CD14-positive monocyte (primary cell): ENCODE measurements around the gene SYAP1. TPM values are rescaled to one million over a fixed set of nuclear protein-coding genes. Genes with fewer than 3 reads are reported as not detected.

Experiments
- DNase-seq, 3 donors: peaks; one replicate each; pipeline ENCODE4 v3.0.0-alpha.2; 2011 to 2022
- H2AFZ ChIP-seq: 2 replicates; pipeline ENCODE4 v1.6.0; 2012; ENCODE audit warnings: mild to moderate bottlenecking, low read depth, low read length, inconsistent platforms; ENCODE audit not compliant: insufficient read depth, poor library complexity, severe bottlenecking
- H3K27ac ChIP-seq, 2 donors: 1 replicate in 1 of 2; 2 replicates in 1 of 2; pipeline ENCODE4 v1.5.1; 2012 to 2013; ENCODE audit warnings: low read length in 2 of 2, control low read depth in 1 of 2, inconsistent platforms in 1 of 2, low read depth in 1 of 2, mild to moderate bottlenecking in 1 of 2
- H3K27me3 ChIP-seq, 2 donors: one replicate each; pipeline versions ENCODE4 v1.6.0 to v1.6.1; 2011 to 2013; ENCODE audit warnings: low read length in 2 of 2; ENCODE audit not compliant: control insufficient read depth in 2 of 2, insufficient read depth in 2 of 2
- H3K36me3 ChIP-seq, 2 donors: replicated peaks in 1 of 2; 1 replicate in 1 of 2; 2 replicates in 1 of 2; pipeline versions ENCODE4 v1.5.1 to v1.6.1; 2012 to 2013; ENCODE audit warnings: low read length in 2 of 2, control low read depth in 1 of 2, inconsistent platforms in 1 of 2, mild to moderate bottlenecking in 1 of 2; ENCODE audit not compliant: insufficient read depth in 2 of 2, control insufficient read depth in 1 of 2
- H3K4me1 ChIP-seq, 2 donors: 1 replicate in 1 of 2; 2 replicates in 1 of 2; pipeline versions ENCODE4 v1.5.1 to v1.6.1; 2012 to 2013; ENCODE audit warnings: low read length in 2 of 2, control low read depth in 1 of 2, inconsistent platforms in 1 of 2, mild to moderate bottlenecking in 1 of 2, moderate library complexity in 1 of 2; ENCODE audit not compliant: insufficient read depth in 2 of 2, control insufficient read depth in 1 of 2
- H3K4me2 ChIP-seq: replicated peaks from 2 replicates; pipeline ENCODE3; 2012; ENCODE audit warnings: low read length, moderate library complexity, mild to moderate bottlenecking; ENCODE audit not compliant: poor library complexity, severe bottlenecking; ENCODE audit errors: extremely low read depth
- H3K4me3 ChIP-seq, 3 experiments: fragments of 200-600 bp in 1 of 3; sonication (generic) in 1 of 3; replicated peaks in 1 of 3; 1 replicate in 2 of 3; 2 replicates in 1 of 3; pipeline ENCODE4 v1.5.1; 2011 to 2013; ENCODE audit warnings: low read length in 3 of 3, mild to moderate bottlenecking in 3 of 3, control low read depth in 2 of 3, low read depth in 2 of 3, inconsistent platforms in 1 of 3, moderate library complexity in 1 of 3
- H3K79me2 ChIP-seq: 2 replicates; pipeline ENCODE4 v1.6.0; 2012; ENCODE audit warnings: mild to moderate bottlenecking, control low read depth, inconsistent platforms, low read length, moderate library complexity; ENCODE audit not compliant: insufficient read depth
- H3K9ac ChIP-seq: 2 replicates; pipeline ENCODE4 v1.6.0; 2017; ENCODE audit warnings: low read length, mild to moderate bottlenecking; ENCODE audit not compliant: insufficient read depth, poor library complexity, severe bottlenecking
- H3K9me3 ChIP-seq, 2 donors: replicated peaks in 1 of 2; 1 replicate in 1 of 2; 2 replicates in 1 of 2; pipeline versions ENCODE4 v1.5.1 to v1.6.1; 2012 to 2013; ENCODE audit warnings: low read length in 2 of 2, control low read depth in 1 of 2; ENCODE audit not compliant: control insufficient read depth in 1 of 2, insufficient read depth in 1 of 2
- H4K20me1 ChIP-seq: 2 replicates; pipeline ENCODE4 v1.6.0; 2012; ENCODE audit warnings: mild to moderate bottlenecking, low read length, control low read depth, moderate library complexity; ENCODE audit not compliant: insufficient read depth
- H3K27ac Mint-ChIP-seq, 7 donors: one replicate each; pipeline ENCODE4 v1.8.0; 2020; ENCODE audit warnings: mild to moderate bottlenecking in 7 of 7, mixed read lengths in 7 of 7, moderate library complexity in 6 of 7, inconsistent platforms in 2 of 7
- H3K27me3 Mint-ChIP-seq, 3 donors: one replicate each; pipeline ENCODE4 v1.8.0; 2021 to 2022; ENCODE audit warnings: low read depth in 3 of 3, mild to moderate bottlenecking in 3 of 3, mixed read lengths in 3 of 3, moderate library complexity in 3 of 3, inconsistent platforms in 1 of 3
- H3K36me3 Mint-ChIP-seq, 2 donors: one replicate each; pipeline ENCODE4 v1.8.0; 2020; ENCODE audit warnings: mixed read lengths in 2 of 2, inconsistent platforms in 1 of 2, mild to moderate bottlenecking in 1 of 2
- H3K4me1 Mint-ChIP-seq: one replicate; pipeline ENCODE4 v1.8.0; 2020; ENCODE audit warnings: mild to moderate bottlenecking, mixed read lengths
- H3K4me3 Mint-ChIP-seq, 2 donors: one replicate each; pipeline ENCODE4 v1.8.0; 2020; ENCODE audit warnings: mild to moderate bottlenecking in 2 of 2, mixed read lengths in 2 of 2, moderate library complexity in 1 of 2
- H3K9me3 Mint-ChIP-seq, 7 donors: one replicate each; pipeline ENCODE4 v1.8.0; 2020 to 2022; ENCODE audit warnings: mixed read lengths in 7 of 7, mild to moderate bottlenecking in 6 of 7, moderate library complexity in 6 of 7, inconsistent platforms in 2 of 7
- WGBS: methylation state at CpG from one replicate; pipeline ENCODE4 v1.1.5; 2013; ENCODE audit warnings: missing lambda C conversion rate; ENCODE audit not compliant: insufficient coverage; 5-methylcytosine and 5-hydroxymethylcytosine counted together
- intact Hi-C, 2 donors: fragments of 100-400 bp; cut with micrococcal nuclease; formaldehyde crosslinking; loops; one replicate each; pipeline versions ENCODE4 v1.15.0 to v1.15.1; 2023
- polyA plus RNA-seq, 3 donors: library from polyadenylated mRNA; depleted of rRNA in 1 of 3; unstranded in 2 of 3; stranded (reverse) in 1 of 3; fragments of 300-500 nt in 2 of 3; fragments of >200 nt in 1 of 3; fragmentation: Illumina TruSeq in 2 of 3; gene quantifications; 1 replicate in 2 of 3; 2 replicates in 1 of 3; pipeline ENCODE4 v1.2.3, GENCODE V29; 2012 to 2021
- TF ChIP-seq, protein P1 (sequence below): fragments of 200-600 bp; IDR thresholded peaks from one replicate; pipeline ENCODE4 v1.8.0; 2022; ENCODE audit warnings: antibody characterized with exemption, mild to moderate bottlenecking

Gene SYAP1
- polyA plus RNA-seq, 3 donors, result 4.2 to 9.0 (median 7.1) TPM

DNA sequence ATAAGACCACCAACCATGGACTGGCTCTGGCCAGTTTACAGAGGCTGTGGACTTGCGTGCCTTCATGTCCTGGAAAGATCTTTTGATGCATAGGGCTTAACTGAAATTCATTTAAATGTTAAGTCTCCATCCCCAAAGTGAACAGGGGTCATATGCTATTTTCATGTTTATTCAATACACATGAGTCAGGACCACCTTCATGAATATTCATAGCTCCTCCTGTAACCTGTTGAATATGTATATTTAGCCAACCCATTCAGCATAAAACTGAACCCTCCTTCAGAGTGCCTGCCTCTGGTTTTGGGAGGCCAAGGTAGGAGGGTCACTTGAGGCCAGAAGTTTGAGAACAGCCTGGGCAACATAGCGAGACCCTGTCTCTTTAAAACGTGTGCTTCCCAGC lies 14.0 kb upstream of the SYAP1 start:
- intact Hi-C loops, result no loop called here
- H3K4me3 ChIP-seq, result no peak overlapping the region
- H3K4me3 Mint-ChIP-seq, result peak overlapping the region in 1 of 2 donors; percentile 6
- no peak overlapping the region for H3K9ac ChIP-seq
- peaks cover 4% of the 10 kb centered on the region for H3K4me1 Mint-ChIP-seq
- H3K36me3 ChIP-seq, result no peaks in the 10 kb centered on the region
- WGBS, result 90% methylated on average over 2 of the region's 3 CpGs
- peaks cover 3 to 8% of the 10 kb centered on the region in 2 donors for H3K36me3 Mint-ChIP-seq
- no peaks in the 10 kb centered on the region for H3K9me3 ChIP-seq
- H3K27me3 Mint-ChIP-seq, result peaks cover 0 to 19% (median 4%) of the 10 kb centered on the region in 3 donors
- H3K27ac Mint-ChIP-seq, result no peak overlapping the region
- DNase-seq, result no peak
- TF ChIP-seq, protein P1, sequence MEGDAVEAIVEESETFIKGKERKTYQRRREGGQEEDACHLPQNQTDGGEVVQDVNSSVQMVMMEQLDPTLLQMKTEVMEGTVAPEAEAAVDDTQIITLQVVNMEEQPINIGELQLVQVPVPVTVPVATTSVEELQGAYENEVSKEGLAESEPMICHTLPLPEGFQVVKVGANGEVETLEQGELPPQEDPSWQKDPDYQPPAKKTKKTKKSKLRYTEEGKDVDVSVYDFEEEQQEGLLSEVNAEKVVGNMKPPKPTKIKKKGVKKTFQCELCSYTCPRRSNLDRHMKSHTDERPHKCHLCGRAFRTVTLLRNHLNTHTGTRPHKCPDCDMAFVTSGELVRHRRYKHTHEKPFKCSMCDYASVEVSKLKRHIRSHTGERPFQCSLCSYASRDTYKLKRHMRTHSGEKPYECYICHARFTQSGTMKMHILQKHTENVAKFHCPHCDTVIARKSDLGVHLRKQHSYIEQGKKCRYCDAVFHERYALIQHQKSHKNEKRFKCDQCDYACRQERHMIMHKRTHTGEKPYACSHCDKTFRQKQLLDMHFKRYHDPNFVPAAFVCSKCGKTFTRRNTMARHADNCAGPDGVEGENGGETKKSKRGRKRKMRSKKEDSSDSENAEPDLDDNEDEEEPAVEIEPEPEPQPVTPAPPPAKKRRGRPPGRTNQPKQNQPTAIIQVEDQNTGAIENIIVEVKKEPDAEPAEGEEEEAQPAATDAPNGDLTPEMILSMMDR, result no peak
- peaks cover 0 to 3% (median 0%) of the 10 kb centered on the region in 7 donors for H3K9me3 Mint-ChIP-seq
- no peaks in the 10 kb centered on the region for H3K79me2 ChIP-seq
- H3K27me3 ChIP-seq, result no peaks in the 10 kb centered on the region
- H3K4me1 ChIP-seq, result no peaks in the 10 kb centered on the region
- no peak overlapping the region for H2AFZ ChIP-seq
- no peak overlapping the region for H3K4me2 ChIP-seq
- no peaks in the 10 kb centered on the region for H4K20me1 ChIP-seq
- H3K27ac ChIP-seq, result no peak overlapping the region

DNA sequence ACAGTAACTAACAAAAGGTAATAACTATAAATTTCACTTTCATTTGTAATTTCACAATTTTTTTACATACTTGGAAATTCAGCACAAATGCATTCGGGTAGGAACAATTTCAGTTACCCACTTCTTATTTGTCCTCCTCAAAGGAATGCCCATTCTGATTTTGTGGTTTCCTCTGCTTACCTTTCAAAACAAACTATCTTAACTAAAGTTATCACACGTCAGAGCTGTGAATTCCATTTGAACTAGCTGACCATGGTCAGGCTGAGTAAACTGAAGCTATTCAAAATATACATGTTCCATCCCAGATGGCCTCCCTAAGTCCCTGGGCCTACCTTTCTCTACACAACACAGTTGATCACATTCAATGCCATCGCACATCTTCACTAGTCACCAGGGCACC lies 11.4 kb upstream of the SYAP1 start:
- TF ChIP-seq, protein P1, result no peak
- peaks cover 8 to 10% of the 10 kb centered on the region in 2 donors for H3K4me1 ChIP-seq
- H3K4me1 Mint-ChIP-seq, result peaks cover 13% of the 10 kb centered on the region
- no peak overlapping the region for H3K27ac Mint-ChIP-seq
- H3K4me2 ChIP-seq, result no peak overlapping the region
- H3K27ac ChIP-seq, result no peak overlapping the region
- WGBS, result no CpG with 5 or more reads among the region's 3 CpGs
- no peak overlapping the region for H3K9ac ChIP-seq
- no peaks in the 10 kb centered on the region for H3K9me3 ChIP-seq
- H3K4me3 ChIP-seq, result no peak overlapping the region
- H4K20me1 ChIP-seq, result no peaks in the 10 kb centered on the region
- no peaks in the 10 kb centered on the region for H3K79me2 ChIP-seq
- H3K36me3 Mint-ChIP-seq, result peaks cover 3 to 8% of the 10 kb centered on the region in 2 donors
- no peak overlapping the region for H2AFZ ChIP-seq
- peaks cover 0 to 3% of the 10 kb centered on the region in 2 donors for H3K27me3 ChIP-seq
- no peak overlapping the region for H3K4me3 Mint-ChIP-seq
- H3K9me3 Mint-ChIP-seq, result peaks cover 0 to 7% (median 0%) of the 10 kb centered on the region in 7 donors
- peaks cover 0 to 36% (median 4%) of the 10 kb centered on the region in 3 donors for H3K27me3 Mint-ChIP-seq
- DNase-seq, result no peak
- intact Hi-C loops, result no loop called here
- H3K36me3 ChIP-seq, result no peaks in the 10 kb centered on the region
